C1 segment of cervical spinal cord (tissue), 14 donors: ENCODE results near the gene CASP8AP2.
A peak's percentile ranks its signal among the peaks of the same experiment; 100 is the strongest.
"Not testable (repeated sequence)": the region's sequence is repeated elsewhere in the genome, so short reads cannot be mapped to it uniquely, and the experiment has no call there.

ENCODE experiments used
- DNase-seq, 14 donors: peaks; one replicate each; lab custom pipeline; 2025; lab: John Stamatoyannopoulos, UW

CASP8AP2 gene

GRCh38 chr6:89887452-89888137, 57.9 kb downstream of the CASP8AP2 start:
- DNase-seq: peak in 1 of 14 donors; percentile 7

GRCh38 chr6:89888138-89888514, 58.4 kb downstream of the CASP8AP2 start:
- no peak for DNase-seq

GRCh38 chr6:89888871-89889270, 59.2 kb downstream of the CASP8AP2 start:
- DNase-seq: no peak

GRCh38 chr6:89890845-89891528, 61.3 kb downstream of the CASP8AP2 start:
- not testable (repeated sequence) for DNase-seq

- not testable (repeated sequence) for DNase-seq
Observed at GRCh38 chr6:89892577-89892976, 62.9 kb downstream of the CASP8AP2 start.

GRCh38 chr6:89894169-89894568, 64.5 kb downstream of the CASP8AP2 start, which contains the start of gene GJA10:
TSS of gene GJA10 (plus strand) at chr6:89894469. CDS start at chr6:89894469, 0 bp downstream.
- DNase-seq: no peak

- DNase-seq: peak in 1 of 14 donors; percentile 0
Observed at GRCh38 chr6:89895276-89895874, 65.7 kb downstream of the CASP8AP2 start.

- not testable (repeated sequence) for DNase-seq
Observed at GRCh38 chr6:89910001-89910901, 80.6 kb downstream of the CASP8AP2 start.

- DNase-seq: no peak
Observed at GRCh38 chr6:89910902-89911240, 81.2 kb downstream of the CASP8AP2 start.

GRCh38 chr6:89916136-89916920, 86.6 kb downstream of the CASP8AP2 start:
- DNase-seq: no peak

GRCh38 chr6:89917216-89917615, 87.5 kb downstream of the CASP8AP2 start:
- DNase-seq: no peak

GRCh38 chr6:89917801-89918366, 88.2 kb downstream of the CASP8AP2 start:
- no peak for DNase-seq
